Skeletal muscle cell (primary cell): Measurements from ENCODE around the gene CRKL.
"Not testable (repeated sequence)": the region's sequence is repeated elsewhere in the genome, so short reads cannot be mapped to it uniquely, and the experiment has no call there.

Source experiments
- DNase-seq: peaks from one replicate; pipeline ENCODE4 v3.0.0-alpha.2; 2010; ENCODE audit warnings: low read depth
- H3K4me3 ChIP-seq: 2 replicates; pipeline ENCODE4 v1.5.1; 2011; ENCODE audit warnings: low read depth, mild to moderate bottlenecking, control low read depth, low read length, moderate library complexity

CRKL gene, protein sequence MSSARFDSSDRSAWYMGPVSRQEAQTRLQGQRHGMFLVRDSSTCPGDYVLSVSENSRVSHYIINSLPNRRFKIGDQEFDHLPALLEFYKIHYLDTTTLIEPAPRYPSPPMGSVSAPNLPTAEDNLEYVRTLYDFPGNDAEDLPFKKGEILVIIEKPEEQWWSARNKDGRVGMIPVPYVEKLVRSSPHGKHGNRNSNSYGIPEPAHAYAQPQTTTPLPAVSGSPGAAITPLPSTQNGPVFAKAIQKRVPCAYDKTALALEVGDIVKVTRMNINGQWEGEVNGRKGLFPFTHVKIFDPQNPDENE

DNA sequence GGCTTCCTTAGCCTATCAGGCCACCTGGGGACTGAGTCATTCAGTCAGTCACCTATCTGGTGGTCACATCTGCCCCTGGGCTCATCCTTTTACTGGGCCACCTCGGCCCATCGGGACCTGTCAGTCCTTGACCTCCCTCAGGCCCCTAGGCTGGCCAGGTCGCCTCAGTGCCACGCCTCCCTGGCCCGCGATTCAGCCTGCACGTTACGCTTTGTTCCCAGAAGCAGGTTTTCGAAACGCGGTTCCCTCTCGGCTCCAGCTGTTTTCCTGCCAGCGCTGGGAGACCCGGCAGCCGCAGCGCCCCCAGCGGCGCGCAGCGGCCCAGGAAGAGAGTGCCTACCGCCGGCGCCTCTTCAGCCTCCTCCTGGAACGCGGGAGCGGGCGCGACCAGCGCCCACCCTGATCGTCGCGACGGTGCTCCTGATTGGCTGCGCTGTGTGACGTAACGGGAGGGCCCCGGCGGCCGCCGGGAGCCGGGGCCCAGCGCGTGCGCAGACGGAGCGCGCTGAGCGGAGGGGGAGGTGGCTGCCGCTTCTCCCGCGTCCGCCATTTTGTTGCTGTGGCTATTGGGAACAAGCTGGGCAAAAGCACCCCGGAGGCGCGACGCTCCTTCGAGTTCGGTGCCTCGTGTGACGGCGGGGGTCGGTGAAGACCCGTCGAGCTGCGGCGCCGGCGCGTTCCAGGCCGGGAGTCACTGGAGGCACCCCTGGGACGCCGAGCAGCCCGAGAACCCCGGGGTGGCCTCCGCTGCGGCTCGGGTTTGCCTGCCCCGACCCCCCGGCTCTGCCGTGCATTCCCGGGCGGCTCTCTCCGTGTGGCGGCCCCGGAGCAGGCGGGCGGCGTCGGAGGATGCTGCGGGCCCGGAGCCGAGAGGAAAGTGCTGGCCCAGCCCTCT is at the start of gene CRKL:
Gene CRKL, plus strand, starts transcription at position 492 of the 895 bp plus-strand sequence. CDS start 528 bp downstream, outside the sequence.
- H3K4me3 ChIP-seq = peak within 1 kb of the TSS; percentile 99
- DNase-seq = peak; percentile 91

DNA sequence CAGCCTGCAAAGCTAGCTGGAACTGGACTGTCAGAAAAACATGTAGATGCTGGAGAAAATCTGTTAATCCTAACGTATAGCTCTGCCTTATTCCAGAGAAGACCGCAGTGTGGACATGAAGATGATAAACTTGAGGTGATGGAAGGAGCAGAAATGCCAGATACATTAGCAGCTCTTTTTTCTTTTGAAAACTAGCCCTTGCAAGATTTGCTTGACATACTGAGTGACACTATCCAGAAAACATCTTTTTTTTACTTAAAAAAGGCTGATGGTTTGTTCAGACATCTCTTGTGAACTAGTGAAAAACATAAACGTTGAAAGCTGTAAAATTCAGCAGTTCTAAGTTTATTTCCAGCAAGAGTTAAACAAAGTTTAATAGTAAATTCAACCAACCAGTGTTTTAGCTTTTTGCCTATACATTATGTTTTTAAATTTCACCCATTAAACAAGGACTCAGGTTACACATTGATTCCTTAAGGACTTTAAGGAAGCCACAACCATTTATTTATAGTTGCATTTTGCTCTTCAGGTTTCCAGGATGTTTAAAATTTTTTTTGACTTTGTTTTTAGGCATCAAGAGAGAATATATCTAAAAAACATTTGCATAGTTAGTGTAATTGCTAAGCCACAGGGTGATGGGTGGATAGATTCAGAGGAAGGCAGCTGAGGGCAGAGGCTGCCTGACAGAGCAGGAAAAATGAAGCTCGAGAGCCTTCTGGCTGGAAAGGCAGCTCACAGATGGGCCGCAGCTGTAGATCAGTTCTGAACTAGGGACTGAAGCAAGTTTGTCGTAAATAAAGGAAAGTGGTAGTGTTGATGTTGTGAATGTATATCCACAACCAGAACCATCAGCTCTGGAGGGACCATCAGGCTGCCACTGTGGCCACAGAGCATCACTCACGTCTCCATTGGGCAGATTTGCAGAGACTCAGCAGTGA is 48.9 kb upstream of the CRKL start:
- no peak overlapping the region for H3K4me3 ChIP-seq
- DNase-seq = no peak

DNA sequence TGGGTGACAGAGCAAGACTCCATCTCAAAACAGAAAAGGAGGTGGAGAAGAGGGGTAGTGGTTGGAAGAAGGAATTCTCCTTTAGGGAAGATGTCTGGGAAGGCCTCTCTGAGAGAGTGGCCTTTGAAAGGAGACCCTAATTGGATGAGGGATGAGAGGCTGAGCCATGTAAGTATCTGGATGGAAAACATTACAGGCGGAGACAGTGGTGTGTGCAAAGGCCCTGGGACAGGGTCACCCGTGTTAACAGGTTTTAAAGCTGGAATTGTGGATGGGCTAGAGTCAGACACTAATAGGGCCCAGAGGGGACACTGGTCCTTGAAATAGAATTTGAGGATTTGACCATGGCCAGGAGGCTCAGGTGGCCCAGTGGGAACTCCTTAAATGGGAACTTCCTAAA is 48.0 kb upstream of the CRKL start:
- no peak overlapping the region for H3K4me3 ChIP-seq
- no peak for DNase-seq

DNA sequence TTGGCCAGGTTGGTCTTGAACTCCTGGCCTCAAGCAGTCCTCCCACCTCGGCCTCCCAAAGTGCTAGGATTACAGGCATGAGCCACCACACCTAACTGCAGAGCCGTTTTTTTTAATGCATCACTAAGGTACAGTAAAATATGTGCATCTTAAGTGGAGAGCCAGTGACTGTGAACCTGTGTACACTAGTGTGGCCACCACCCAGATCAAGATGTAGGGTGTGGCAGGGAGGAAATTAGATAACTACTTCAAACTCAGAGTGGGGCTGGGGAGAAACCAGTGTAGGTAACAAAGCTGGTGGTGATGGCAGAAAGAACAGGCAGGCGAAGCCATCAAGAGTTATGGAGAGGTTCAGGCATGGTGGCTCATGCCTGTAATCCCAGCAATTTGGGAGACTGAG is 44.0 kb upstream of the CRKL start:
- no peak overlapping the region for H3K4me3 ChIP-seq
- DNase-seq = no peak

DNA sequence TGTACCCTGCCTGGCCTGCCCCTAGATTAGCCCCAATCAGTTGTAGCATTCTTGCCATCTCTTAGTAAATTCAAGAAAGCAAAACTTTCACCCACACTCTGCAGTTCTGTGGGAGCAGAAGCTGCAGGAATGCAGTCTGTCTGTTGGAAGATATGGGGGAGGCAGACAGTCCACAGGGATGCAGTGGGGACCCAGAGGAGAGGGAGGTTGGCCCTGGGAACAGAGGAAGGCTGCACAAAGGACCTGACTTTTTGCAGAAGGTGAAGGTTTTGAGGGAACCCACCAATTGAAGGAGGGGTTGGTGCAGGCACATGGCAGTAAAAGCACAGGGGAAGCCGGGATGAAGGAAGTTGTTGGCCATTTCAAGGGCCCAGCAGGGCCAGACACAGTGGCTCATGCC is 41.9 kb upstream of the CRKL start:
- no peak overlapping the region for H3K4me3 ChIP-seq
- DNase-seq = no peak

DNA sequence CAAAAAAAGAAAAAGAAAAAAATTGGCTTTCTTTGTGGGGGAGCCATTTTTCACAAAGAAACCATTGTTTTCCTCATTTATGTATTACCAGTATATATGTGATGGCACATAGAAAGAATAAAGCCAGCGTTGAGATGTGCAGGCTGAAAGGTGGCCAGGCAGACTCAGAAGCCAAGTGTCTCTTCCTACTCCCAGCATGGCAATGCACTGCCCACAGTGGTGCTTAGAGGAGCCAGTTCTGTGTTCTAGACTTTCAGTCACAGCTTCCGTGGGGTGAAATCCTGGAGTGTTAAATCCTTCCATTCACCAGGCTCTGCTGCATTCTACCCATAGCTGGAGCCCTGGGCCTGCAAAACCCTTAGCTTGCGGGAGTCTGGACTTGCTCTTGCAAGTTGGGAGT is 39.5 kb upstream of the CRKL start:
- no peak overlapping the region for H3K4me3 ChIP-seq
- no peak for DNase-seq

DNA sequence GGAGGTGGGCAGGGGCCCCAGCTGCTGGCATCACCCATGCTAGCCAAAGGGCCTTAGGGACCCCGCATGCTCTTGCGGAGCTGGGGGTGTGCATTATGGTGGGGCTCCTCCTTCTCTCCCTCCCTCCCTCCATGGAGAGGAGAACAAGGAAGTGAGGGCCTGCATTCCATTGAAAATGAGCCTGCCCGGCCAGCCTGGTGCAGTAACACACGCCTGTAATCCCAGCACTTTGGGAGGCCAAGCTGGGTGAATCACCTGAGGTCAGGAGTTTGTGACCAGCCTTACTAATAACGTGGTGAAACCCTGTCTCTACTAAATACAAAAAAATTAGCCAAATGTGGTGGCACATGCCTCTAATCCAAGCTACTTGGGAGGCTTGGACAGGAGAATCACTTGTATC is 36.0 kb upstream of the CRKL start:
- no peak for DNase-seq

DNA sequence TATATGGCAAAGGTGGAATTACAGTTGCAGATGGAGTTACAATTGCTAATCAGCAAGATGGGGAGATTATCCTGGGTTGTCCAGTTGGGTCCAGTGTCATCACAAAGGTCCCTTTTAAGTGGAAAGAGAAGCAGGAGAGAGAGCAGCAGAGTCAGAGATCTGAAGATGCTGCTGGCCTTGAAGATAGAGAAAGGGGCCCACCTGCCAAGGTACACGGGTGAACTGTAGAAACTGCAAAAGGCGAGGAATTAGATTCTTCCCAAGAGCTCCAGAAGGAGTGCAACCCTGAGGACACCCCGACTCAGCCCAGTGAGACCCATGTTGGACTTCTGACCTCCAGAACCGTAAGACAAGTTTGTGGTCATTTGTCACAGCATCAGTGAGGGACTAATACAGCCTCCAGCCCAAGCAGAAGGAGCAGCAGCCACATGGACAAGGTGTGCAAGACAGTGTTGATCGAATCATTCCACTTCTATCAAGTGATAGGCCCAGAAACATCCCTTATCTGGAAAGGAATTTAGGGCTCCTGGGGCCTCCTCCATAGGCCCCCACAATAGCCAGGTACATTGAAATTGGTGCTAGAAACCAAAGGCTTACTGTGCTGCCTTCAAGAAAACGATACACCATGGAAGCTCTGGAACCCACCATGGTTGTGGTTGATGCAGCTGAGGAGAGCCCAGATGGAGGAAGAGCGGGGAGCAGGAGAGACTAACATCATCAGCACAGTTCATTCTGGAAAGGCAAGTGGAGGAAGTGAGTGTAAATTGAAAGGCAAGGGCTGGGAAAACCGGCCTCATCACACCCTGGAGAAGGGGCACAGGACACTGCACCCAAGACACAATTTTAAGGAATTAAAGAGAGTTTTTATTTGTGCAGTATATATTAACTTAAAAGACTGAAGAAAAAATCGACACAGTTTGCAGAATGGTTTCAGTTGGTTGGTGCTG is 35.1 kb upstream of the CRKL start:
- no peak overlapping the region for H3K4me3 ChIP-seq
- DNase-seq = no peak

More for the DNA sequence above, 36.0 kb upstream of the CRKL start:
- H3K4me3 ChIP-seq = no peak overlapping the region

DNA sequence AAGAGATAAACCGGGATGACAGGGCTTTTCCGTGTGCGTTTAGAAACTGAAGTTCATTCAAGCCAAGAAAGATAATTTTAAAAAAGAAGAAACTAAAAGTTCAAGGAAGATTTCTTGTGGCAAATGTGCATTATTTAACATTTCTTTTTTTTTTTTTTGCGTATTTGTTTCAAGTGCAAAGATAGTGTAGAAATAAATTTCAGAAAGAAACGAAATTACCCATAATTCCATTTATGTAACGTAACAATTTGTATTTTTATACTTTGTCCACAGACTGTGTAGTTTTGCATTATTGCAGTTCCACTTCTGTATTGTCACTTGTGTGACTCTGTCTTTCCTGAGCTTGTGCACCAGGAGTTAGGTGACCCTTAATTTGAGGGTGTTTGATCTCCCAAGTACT is 34.4 kb upstream of the CRKL start:
- no peak for DNase-seq
- H3K4me3 ChIP-seq = no peak overlapping the region

DNA sequence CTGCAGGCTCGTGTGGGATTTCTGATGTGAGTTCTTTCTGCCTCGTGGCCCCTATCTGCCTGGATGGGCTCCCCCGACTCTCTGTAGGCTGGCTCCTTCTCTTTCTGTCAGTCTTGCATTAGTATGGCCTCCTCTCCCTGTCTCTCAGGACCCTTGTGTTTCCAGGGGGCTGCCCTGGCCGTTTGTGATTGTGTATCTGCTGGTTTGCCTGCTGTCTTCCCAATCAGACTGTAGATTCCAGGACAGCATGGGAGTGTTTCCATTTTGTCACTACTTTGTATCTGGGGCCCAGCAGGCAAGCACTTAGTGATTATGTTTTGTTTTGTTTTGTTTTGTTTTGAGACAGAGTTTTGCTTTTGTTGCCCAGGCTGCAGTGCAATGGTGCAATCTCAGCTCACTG is 32.8 kb upstream of the CRKL start:
- no peak overlapping the region for H3K4me3 ChIP-seq
- DNase-seq = no peak

DNA sequence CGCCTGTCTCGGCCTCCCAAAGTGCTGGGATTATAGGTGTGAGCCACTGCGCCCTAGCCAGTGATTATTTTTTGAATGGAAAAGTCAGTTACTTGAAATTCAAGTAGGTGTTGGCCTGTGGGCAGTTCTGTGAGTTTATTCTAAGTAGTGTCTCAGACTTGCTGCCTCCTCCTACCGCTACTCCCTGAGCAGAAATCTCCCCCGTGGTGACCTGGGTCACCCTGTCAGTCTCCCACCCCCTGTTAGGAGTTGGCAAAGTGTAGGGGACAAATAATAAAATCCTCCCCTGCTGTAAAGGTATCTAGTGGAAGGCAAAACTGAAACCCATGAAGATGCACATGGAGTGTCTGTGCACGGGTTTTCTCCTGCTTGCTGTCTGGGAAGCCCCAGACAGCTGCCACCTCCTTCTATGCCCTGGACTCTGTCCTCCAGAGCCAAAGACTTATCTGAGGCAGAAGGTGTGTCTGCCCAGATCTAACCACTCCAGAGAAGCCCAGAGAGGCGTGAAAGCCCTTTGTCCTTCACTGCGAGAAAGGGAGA is 32.1 kb upstream of the CRKL start:
- no peak overlapping the region for H3K4me3 ChIP-seq

DNA sequence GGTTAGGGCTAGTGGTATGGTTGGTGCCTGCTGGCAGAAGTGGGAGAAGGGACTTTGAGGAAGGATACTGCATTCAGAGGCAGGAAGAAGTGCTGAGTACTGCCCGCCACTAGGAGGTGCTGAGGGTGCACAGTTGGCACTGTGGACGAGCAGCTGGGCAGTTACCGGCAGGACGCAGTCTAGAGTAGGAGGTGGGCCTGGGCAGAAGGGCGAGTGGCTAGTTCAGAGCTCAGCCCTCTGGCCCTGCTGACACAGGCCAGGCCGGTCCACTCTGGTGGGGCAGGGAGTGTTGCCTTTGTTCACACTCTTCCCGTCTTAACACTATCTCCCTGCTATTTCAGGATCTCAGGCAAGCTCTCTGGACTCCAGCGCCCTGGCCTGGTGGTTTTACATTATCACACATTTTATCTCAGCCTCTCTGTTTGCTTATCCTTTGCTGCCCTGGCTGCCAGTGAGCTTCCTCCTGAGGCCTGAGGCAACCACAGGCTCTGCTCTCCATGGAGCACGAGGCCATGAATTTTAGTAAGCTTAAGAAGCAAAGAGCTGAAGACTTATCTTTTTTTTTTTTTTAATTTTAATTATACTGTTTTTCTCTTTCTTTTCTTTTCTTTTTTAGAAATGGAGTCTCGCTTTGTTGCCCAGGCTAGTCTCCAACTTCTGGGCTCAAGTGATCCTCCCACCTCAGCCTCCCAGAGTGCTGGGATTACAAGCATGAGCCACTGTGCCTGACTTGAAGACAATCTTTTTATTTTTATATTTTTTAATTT is 31.5 kb upstream of the CRKL start:
- peak; percentile 37 for DNase-seq
- no peak overlapping the region for H3K4me3 ChIP-seq

More for the DNA sequence above, 32.1 kb upstream of the CRKL start:
- no peak for DNase-seq

DNA sequence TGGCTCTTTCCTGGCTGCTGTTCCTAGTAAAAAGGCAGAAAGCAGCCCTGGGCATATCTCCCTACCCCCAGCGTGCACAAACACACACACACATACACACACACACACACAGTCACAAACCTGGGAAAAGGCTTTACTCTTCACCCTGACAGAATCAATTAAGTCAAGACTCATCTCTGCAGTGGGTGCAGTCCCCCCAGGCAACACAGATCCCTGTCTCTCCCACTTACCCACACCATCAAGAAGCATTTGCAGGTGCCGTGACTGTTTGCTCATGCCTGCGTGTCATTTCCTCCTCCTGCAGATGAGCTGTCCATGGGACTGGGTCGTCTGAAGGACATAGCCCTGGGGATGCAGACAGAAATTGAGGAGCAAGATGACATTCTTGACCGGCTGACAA is 29.8 kb upstream of the CRKL start:
- DNase-seq = no peak
- H3K4me3 ChIP-seq = no peak overlapping the region

DNA sequence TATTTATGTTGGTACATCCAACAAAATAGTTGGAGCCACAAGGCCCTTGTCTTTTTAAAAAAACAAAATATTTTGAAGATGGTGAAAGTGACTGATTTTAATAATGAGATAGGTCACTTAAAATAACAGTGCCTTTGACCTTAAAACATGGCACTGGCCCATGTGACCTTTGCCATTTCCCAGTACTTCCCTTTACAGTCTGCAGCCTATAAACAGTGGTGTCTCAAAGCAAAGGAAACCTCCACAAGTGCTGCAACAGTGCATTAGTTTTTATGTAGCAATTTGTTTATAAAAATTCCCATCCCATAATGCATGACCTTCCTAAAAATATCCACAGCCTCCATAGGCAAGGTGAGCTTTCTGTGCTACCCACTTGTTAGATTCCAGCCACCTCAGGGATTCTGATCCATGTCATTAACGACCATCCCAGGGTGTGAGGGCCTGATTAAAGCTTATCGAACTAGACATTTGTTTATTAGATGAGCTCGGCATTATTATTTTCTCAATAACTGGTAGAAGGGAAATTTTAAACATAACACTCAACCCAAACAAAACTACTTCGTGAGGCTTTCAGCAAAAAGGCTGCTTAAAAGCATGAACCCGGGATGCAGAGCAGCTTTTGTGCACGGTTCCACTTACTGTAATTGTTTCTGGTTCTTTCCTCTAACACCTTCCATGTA is 28.0 kb upstream of the CRKL start:
- DNase-seq = no peak
- no peak overlapping the region for H3K4me3 ChIP-seq

DNA sequence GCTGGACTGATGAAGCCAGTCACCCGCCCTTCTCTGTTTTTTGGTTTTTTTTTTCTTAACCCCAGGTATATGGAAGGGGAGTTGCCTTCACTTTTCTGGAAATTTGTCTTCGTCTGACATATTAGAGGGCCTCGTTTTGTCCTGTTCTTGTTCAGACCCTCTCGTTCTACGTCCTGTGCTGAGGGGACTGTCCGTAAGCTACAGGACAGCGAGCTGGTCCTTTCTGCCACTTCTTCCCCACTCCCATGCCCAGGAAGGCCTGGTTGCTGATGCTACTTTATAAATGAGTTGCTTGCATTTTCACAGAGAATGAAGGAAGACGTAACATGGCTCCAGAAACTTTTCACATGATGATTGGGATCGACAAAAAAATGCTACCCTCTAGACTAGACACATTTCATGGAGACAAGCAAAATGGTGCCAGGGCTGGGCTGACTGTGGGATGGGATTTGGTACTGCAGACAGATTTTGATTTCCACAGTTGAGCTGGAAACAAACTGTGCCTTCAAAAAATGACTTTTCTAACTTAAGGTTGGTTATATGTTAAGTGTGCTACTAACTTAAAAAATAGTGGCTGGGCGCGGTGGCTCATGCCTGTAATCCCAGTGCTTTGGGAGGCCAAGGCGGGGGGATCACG is 27.2 kb upstream of the CRKL start:
- DNase-seq = no peak
- H3K4me3 ChIP-seq = no peak overlapping the region

DNA sequence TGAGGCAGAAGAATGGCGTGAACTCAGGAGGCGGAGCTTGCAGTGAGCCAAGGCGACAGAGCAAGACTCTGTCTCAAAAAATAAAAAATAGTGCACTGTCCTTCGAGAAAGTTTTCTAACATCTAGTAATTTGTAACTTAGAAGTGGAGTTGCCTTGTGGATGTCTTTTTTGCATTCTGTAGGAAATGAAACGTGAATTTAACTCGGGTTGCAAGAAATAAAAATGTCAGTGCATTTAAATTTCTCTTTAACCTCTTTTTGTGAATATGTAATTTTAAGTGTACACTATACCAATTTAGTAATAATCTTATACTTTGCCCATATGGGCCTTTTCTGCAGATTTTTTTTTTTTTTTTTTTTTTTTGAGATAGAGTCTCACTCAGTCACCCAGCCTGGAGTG is 26.2 kb upstream of the CRKL start:
- H3K4me3 ChIP-seq = no peak overlapping the region
- DNase-seq = no peak

DNA sequence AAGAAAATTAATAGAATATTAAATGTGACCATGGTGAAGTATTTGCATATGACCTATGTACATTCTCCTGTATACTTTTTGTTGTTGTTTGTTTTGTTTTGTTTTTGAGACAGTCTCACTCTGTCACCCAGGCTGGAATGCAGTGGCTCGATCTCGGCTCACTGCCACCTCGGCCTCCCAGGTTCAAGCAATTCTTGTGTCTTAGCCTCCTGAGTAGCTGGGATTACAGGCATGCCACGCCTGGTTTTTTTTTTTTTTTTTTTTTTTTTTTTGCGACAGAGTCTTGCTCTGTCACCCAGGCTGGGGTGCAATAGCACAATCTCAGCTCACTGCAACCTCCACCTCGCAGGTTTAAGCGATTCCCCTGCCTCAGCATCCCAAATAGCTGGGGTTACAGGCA is 19.5 kb upstream of the CRKL start:
- H3K4me3 ChIP-seq, DNase-seq: not testable (repeated sequence)
